HG03354 (cell line): ENCODE measurements around the gene VIP.

ENCODE experiments used
- ATAC-seq: cut with Tn5 transposase; IDR thresholded peaks from one replicate; pipeline ENCODE4 v1.9.1; 2021; ENCODE audit warnings: mild to moderate bottlenecking; ENCODE audit not compliant: unreplicated experiment, poor library complexity, severe bottlenecking

The VIP gene

GRCh38 chr6:152771061-152771687 is 20.6 kb downstream of the VIP start:
- ATAC-seq: no peak

- no peak for ATAC-seq
These were observed 24.8 kb downstream of the VIP start for GRCh38 chr6:152775428-152775827.

- ATAC-seq: no peak
These were observed 26.2 kb downstream of the VIP start for GRCh38 chr6:152776833-152777232.

DNA sequence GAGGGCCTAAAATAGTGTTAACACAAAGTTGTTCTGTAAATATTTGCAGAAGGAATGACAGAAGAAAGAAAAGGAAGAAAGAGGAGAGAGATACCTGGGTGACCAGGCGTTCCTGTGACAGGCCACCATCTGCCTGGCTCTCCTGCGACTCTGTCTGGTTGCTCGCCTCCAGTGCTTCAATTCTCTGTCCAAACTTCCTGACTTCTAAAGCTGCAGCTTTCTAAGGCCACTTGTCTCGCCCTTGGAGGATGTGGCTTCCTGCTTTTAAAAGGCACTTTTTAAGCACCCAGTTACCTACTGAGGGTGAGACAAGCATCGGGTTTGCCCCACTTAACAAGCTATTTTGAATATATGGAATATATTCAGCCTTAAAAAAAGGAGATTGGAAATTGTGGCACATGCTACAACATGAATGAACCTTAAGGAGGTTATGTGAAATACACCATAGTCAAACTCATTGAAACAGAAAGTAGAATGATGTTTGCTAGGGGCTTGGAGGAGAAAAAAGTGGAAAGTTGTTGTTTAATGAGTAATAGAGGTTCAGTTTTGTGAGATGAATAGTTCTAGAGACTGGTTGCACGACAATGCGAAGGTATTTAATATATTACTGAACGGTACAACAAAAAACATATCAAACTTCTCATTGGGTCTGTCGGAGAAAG is 32.8 kb downstream of the VIP start:
- ATAC-seq: peak; percentile 64

DNA sequence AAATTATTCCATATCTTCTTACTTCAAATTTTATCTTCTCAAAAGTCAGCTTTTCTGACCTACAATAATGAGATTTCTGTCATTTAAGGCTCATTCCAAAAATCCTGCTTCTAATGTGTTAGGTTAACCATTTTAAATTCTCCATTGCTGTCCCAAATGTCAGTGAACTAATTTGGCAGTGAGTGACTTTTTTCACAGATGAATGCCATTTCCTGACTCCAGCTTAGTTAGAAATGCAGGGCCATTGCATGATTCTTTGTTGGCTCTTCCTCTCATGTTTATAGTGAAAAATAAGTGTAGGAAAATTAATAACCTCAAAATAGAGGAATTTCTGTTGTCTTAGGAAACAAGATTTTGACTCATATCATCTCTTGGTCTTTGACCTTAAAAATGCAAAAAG is 44.1 kb downstream of the VIP start:
- ATAC-seq: no peak

- no peak for ATAC-seq
These were observed 53.6 kb downstream of the VIP start for GRCh38 chr6:152804150-152804549.
